ENCODE measurements around the gene KIR3DL3. TPM values are rescaled to one million over a fixed set of nuclear protein-coding genes. Genes with fewer than 3 reads are reported as not detected.

Gene KIR3DL3
- total and polyA plus RNA-seq, 2 experiments from 2014 or later: not detected

DNA sequence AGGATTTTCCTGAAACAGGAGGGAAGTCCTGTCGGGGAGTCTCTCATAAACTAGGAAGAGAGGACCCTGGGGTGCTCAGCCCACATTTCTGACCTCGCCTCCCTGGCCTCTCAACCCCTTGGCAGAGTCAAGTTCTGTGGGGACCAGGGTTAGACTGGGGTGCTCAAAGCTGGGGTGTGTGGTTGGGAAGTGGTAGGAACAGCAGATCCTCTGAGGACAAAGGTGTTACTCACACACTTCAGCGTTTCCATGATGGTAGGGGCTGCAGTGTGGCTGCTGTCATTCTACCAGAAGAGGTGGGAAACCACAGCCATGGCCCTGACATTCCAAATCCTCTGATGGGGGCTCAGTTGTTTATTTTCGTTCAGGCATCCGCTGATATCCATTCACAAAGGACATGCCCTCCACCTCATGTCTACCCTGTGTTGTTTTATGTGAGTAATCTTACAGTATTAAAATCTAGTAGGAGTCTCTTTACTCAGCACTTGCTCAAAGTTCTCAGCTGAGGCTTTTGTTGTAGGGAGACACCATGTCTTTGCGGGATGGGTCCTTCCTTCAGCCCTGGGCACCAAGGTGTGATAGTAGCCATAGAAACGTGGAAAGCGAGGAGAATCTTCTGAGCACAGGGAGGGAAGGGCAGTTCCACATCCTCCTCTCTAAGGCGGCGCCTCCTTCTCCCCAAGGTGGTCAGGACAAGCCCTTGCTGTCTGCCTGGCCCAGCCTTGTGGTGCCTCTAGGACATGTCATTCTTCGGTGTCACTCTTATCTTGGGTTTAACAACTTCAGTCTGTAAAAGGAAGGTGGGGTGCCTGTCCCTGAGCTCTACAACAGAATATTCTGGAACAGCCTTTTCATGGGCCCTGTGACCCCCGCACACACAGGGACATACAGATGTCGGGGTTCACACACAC, 15.6 kb downstream of the KIR3DL3 start:
- Histone ChIP-seq H3K27me3 (ENCODE audit: insufficient read depth) (no peaks in the 10 kb centered on the region), H3K4me3 (no peak overlapping the region), H3K27ac (ENCODE audit: low read depth) (no peak overlapping the region), H3K79me2 (replicated peaks; ENCODE audit: insufficient read depth) (no peaks in the 10 kb centered on the region), H2AFZ (no peak overlapping the region), H3K9me2 (ENCODE audit: insufficient read depth) (no peaks in the 10 kb centered on the region), H3K4me2 (no peak overlapping the region), H3K36me3 (ENCODE audit: insufficient read depth) (no peaks in the 10 kb centered on the region), H4K20me1 (replicated peaks; ENCODE audit: insufficient read depth) (no peaks in the 10 kb centered on the region), H3F3A (replicated peaks; ENCODE audit: low read depth) (no peaks in the 10 kb centered on the region), H3K4me1 (ENCODE audit: insufficient read depth) (no peaks in the 10 kb centered on the region)
- H3K27ac Mint-ChIP-seq: no peak overlapping the region
- TF ChIP-seq REST (IDR thresholded peaks at IDR 0.05; ENCODE audit: unreplicated experiment) (no peak), POLR2AphosphoS5 (IDR thresholded peaks at IDR 0.05; ENCODE audit: low read depth) (no peak), ZNF331 (CRISPR knock-in tag; IDR thresholded peaks at IDR 0.05; ENCODE audit: low read depth) (no peak), STAT1 (IDR thresholded peaks at IDR 0.05; ENCODE audit: unreplicated experiment) (no peak), JUNB (IDR thresholded peaks at IDR 0.05; ENCODE audit: unreplicated experiment) (no peak), EZH2 (IDR thresholded peaks at IDR 0.05; ENCODE audit: low read depth, unreplicated experiment) (no peak), NANOG (IDR thresholded peaks at IDR 0.05; ENCODE audit: borderline replicate concordance) (no peak), ZNF114 (CRISPR knock-in tag; IDR thresholded peaks at IDR 0.05) (no peak), CREB1 (CRISPR knock-in tag; IDR thresholded peaks at IDR 0.05; ENCODE audit: low read depth) (no peak), EZH2phosphoT487 (IDR thresholded peaks at IDR 0.05; ENCODE audit: unreplicated experiment) (no peak)
- TF ChIP-seq, protein P1, sequence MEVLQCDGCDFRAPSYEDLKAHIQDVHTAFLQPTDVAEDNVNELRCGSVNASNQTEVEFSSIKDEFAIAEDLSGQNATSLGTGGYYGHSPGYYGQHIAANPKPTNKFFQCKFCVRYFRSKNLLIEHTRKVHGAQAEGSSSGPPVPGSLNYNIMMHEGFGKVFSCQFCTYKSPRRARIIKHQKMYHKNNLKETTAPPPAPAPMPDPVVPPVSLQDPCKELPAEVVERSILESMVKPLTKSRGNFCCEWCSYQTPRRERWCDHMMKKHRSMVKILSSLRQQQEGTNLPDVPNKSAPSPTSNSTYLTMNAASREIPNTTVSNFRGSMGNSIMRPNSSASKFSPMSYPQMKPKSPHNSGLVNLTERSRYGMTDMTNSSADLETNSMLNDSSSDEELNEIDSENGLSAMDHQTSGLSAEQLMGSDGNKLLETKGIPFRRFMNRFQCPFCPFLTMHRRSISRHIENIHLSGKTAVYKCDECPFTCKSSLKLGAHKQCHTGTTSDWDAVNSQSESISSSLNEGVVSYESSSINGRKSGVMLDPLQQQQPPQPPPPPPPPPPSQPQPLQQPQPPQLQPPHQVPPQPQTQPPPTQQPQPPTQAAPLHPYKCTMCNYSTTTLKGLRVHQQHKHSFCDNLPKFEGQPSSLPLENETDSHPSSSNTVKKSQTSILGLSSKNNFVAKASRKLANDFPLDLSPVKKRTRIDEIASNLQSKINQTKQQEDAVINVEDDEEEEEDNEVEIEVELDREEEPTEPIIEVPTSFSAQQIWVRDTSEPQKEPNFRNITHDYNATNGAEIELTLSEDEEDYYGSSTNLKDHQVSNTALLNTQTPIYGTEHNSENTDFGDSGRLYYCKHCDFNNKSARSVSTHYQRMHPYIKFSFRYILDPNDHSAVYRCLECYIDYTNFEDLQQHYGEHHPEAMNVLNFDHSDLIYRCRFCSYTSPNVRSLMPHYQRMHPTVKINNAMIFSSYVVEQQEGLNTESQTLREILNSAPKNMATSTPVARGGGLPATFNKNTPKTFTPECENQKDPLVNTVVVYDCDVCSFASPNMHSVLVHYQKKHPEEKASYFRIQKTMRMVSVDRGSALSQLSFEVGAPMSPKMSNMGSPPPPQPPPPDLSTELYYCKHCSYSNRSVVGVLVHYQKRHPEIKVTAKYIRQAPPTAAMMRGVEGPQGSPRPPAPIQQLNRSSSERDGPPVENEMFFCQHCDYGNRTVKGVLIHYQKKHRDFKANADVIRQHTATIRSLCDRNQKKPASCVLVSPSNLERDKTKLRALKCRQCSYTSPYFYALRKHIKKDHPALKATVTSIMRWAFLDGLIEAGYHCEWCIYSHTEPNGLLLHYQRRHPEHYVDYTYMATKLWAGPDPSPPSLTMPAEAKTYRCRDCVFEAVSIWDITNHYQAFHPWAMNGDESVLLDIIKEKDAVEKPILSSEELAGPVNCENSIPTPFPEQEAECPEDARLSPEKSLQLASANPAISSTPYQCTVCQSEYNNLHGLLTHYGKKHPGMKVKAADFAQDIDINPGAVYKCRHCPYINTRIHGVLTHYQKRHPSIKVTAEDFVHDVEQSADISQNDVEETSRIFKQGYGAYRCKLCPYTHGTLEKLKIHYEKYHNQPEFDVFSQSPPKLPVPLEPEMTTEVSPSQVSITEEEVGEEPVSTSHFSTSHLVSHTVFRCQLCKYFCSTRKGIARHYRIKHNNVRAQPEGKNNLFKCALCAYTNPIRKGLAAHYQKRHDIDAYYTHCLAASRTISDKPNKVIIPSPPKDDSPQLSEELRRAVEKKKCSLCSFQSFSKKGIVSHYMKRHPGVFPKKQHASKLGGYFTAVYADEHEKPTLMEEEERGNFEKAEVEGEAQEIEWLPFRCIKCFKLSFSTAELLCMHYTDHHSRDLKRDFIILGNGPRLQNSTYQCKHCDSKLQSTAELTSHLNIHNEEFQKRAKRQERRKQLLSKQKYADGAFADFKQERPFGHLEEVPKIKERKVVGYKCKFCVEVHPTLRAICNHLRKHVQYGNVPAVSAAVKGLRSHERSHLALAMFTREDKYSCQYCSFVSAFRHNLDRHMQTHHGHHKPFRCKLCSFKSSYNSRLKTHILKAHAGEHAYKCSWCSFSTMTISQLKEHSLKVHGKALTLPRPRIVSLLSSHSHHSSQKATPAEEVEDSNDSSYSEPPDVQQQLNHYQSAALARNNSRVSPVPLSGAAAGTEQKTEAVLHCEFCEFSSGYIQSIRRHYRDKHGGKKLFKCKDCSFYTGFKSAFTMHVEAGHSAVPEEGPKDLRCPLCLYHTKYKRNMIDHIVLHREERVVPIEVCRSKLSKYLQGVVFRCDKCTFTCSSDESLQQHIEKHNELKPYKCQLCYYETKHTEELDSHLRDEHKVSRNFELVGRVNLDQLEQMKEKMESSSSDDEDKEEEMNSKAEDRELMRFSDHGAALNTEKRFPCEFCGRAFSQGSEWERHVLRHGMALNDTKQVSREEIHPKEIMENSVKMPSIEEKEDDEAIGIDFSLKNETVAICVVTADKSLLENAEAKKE (CRISPR knock-in tag; IDR thresholded peaks at IDR 0.05): no peak
- TF ChIP-seq, protein P2, sequence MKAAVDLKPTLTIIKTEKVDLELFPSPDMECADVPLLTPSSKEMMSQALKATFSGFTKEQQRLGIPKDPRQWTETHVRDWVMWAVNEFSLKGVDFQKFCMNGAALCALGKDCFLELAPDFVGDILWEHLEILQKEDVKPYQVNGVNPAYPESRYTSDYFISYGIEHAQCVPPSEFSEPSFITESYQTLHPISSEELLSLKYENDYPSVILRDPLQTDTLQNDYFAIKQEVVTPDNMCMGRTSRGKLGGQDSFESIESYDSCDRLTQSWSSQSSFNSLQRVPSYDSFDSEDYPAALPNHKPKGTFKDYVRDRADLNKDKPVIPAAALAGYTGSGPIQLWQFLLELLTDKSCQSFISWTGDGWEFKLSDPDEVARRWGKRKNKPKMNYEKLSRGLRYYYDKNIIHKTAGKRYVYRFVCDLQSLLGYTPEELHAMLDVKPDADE (IDR thresholded peaks at IDR 0.05): no peak
- TF ChIP-seq, protein P3, sequence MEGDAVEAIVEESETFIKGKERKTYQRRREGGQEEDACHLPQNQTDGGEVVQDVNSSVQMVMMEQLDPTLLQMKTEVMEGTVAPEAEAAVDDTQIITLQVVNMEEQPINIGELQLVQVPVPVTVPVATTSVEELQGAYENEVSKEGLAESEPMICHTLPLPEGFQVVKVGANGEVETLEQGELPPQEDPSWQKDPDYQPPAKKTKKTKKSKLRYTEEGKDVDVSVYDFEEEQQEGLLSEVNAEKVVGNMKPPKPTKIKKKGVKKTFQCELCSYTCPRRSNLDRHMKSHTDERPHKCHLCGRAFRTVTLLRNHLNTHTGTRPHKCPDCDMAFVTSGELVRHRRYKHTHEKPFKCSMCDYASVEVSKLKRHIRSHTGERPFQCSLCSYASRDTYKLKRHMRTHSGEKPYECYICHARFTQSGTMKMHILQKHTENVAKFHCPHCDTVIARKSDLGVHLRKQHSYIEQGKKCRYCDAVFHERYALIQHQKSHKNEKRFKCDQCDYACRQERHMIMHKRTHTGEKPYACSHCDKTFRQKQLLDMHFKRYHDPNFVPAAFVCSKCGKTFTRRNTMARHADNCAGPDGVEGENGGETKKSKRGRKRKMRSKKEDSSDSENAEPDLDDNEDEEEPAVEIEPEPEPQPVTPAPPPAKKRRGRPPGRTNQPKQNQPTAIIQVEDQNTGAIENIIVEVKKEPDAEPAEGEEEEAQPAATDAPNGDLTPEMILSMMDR (conservative IDR thresholded peaks at IDR 0.05; ENCODE audit: low read depth in 2 of 2): no peak
- peaks cover 95% of the 10 kb centered on the region for H3K9me3 Mint-ChIP-seq
- H3K27me3 Mint-ChIP-seq (ENCODE audit: insufficient read depth, low read depth, poor library complexity): peaks cover 10% of the 10 kb centered on the region
- DNase-seq (ENCODE audit: low spot score) (no peak), ATAC-seq (no peak)
- peaks cover 45% of the 10 kb centered on the region for H3K36me3 Mint-ChIP-seq (ENCODE audit: low read depth)
- no peak overlapping the region for H3K4me3 Mint-ChIP-seq
- H3K4me1 Mint-ChIP-seq: no peaks in the 10 kb centered on the region

Measured in GM23338 (cell line).